ENCODE results near the gene TMPRSS9.

- TF ChIP-seq EZH2 (IDR thresholded peaks at IDR 0.05; ENCODE audit: insufficient read depth, poor library complexity, severe bottlenecking) (no peak), EZH2phosphoT487 (IDR thresholded peaks at IDR 0.05; ENCODE audit: insufficient read depth, low read depth) (no peak)
Observed at GRCh38 chr19:2468596-2468995, 108.5 kb downstream of the TMPRSS9 start.

Data from GM23248 (cell line).